Measurements from ENCODE around the gene NTNG2.
A peak's percentile ranks its signal among the peaks of the same experiment; 100 is the strongest.

Gene NTNG2

GRCh38 chr9:132161743-132162184 lies at the start of gene NTNG2:
TSS of gene NTNG2 (plus strand) at chr9:132162058. CDS start at chr9:132166832, 4,774 bp downstream.
- no peak for TF ChIP-seq CTCF (IDR thresholded peaks at IDR 0.05; ENCODE audit: borderline replicate concordance, insufficient read depth, low read depth, low read length)
- peak within 1 kb of the TSS; percentile 21 for H3K4me3 ChIP-seq (ENCODE audit: low read depth, low read length)

- TF ChIP-seq CTCF (IDR thresholded peaks at IDR 0.05; ENCODE audit: borderline replicate concordance, insufficient read depth, low read depth, low read length), result no peak
- H3K4me3 ChIP-seq (ENCODE audit: low read depth, low read length), result no peak overlapping the region
Observed at GRCh38 chr9:132114102-132114707, 47.7 kb upstream of the NTNG2 start.

GRCh38 chr9:132116583-132116982 lies 45.3 kb upstream of the NTNG2 start:
- no peak for TF ChIP-seq CTCF (IDR thresholded peaks at IDR 0.05; ENCODE audit: borderline replicate concordance, insufficient read depth, low read depth, low read length)
- no peak overlapping the region for H3K4me3 ChIP-seq (ENCODE audit: low read depth, low read length)

- H3K4me3 ChIP-seq (ENCODE audit: low read depth, low read length), result no peak overlapping the region
- TF ChIP-seq CTCF (IDR thresholded peaks at IDR 0.05; ENCODE audit: borderline replicate concordance, insufficient read depth, low read depth, low read length), result no peak
Observed at GRCh38 chr9:132117694-132118093, 44.2 kb upstream of the NTNG2 start.

GRCh38 chr9:132121021-132121420 lies 40.8 kb upstream of the NTNG2 start:
- no peak for TF ChIP-seq CTCF (IDR thresholded peaks at IDR 0.05; ENCODE audit: borderline replicate concordance, insufficient read depth, low read depth, low read length)

GRCh38 chr9:132124800-132125199 lies 37.1 kb upstream of the NTNG2 start:
- H3K4me3 ChIP-seq (ENCODE audit: low read depth, low read length), result no peak overlapping the region
- TF ChIP-seq CTCF (IDR thresholded peaks at IDR 0.05; ENCODE audit: borderline replicate concordance, insufficient read depth, low read depth, low read length), result no peak

More at GRCh38 chr9:132121021-132121420, 40.8 kb upstream of the NTNG2 start:
- H3K4me3 ChIP-seq (ENCODE audit: low read depth, low read length), result no peak overlapping the region

- no peak for TF ChIP-seq CTCF (IDR thresholded peaks at IDR 0.05; ENCODE audit: borderline replicate concordance, insufficient read depth, low read depth, low read length)
- H3K4me3 ChIP-seq (ENCODE audit: low read depth, low read length), result no peak overlapping the region
Observed at GRCh38 chr9:132125361-132125760, 36.5 kb upstream of the NTNG2 start.
